Mesendoderm (in vitro differentiated cells): ENCODE results near the gene BEND7.

Experiments
- DNase-seq: peaks from one replicate; pipeline ENCODE4 v3.0.0; 2013
- H2AK5ac ChIP-seq: 2 replicates; pipeline ENCODE4 v1.6.1; 2013; ENCODE audit warnings: low read length, inconsistent platforms
- H2BK120ac ChIP-seq: 2 replicates; pipeline ENCODE4 v1.6.1; 2013; ENCODE audit warnings: low read depth, mild to moderate bottlenecking, low read length, moderate library complexity, mixed read lengths
- H2BK15ac ChIP-seq: replicated peaks from 2 replicates; pipeline ENCODE4 v1.6.1; 2013; ENCODE audit warnings: low read depth, mild to moderate bottlenecking, moderate library complexity
- H2BK5ac ChIP-seq: 2 replicates; pipeline ENCODE4 v1.6.1; 2013; ENCODE audit warnings: low read length, inconsistent platforms
- H3K18ac ChIP-seq: 2 replicates; pipeline ENCODE4 v1.6.1; 2013; ENCODE audit warnings: mild to moderate bottlenecking, low read length, mixed read lengths
- H3K23ac ChIP-seq: one replicate; pipeline ENCODE4 v1.6.1; 2013; ENCODE audit warnings: low read length
- H3K27ac ChIP-seq: 2 replicates; pipeline ENCODE4 v1.5.1; 2013; ENCODE audit warnings: low read depth, mild to moderate bottlenecking, inconsistent platforms, low read length, moderate library complexity
- H3K27me3 ChIP-seq: 2 replicates; pipeline ENCODE4 v1.6.1; 2013; ENCODE audit warnings: low read length, control low read depth, mild to moderate bottlenecking, inconsistent platforms; ENCODE audit not compliant: insufficient read depth, poor library complexity
- H3K36me3 ChIP-seq: 2 replicates; pipeline ENCODE4 v1.6.1; 2013; ENCODE audit warnings: low read length, inconsistent platforms; ENCODE audit not compliant: control insufficient read depth, insufficient read depth
- H3K4ac ChIP-seq: one replicate; pipeline ENCODE4 v1.6.1; 2013; ENCODE audit warnings: low read depth, mild to moderate bottlenecking, low read length, moderate library complexity
- H3K4me1 ChIP-seq: 2 replicates; pipeline ENCODE4 v1.6.1; 2013; ENCODE audit warnings: low read depth, low read length, inconsistent platforms; ENCODE audit not compliant: control insufficient read depth
- H3K4me2 ChIP-seq: 2 replicates; pipeline ENCODE4 v1.6.1; 2013; ENCODE audit warnings: low read length
- H3K4me3 ChIP-seq: 2 replicates; pipeline ENCODE4 v1.5.1; 2013; ENCODE audit warnings: mild to moderate bottlenecking, low read length
- H3K56ac ChIP-seq: one replicate; pipeline ENCODE4 v1.6.1; 2013; ENCODE audit warnings: low read length
- H3K79me1 ChIP-seq: 2 replicates; pipeline ENCODE4 v1.6.1; 2013; ENCODE audit warnings: low read length, inconsistent platforms
- H3K79me2 ChIP-seq: 2 replicates; pipeline ENCODE4 v1.6.1; 2013; ENCODE audit warnings: mild to moderate bottlenecking, low read length; ENCODE audit not compliant: control insufficient read depth, insufficient read depth
- H3K9ac ChIP-seq: 2 replicates; pipeline ENCODE4 v1.6.1; 2013; ENCODE audit warnings: low read length, inconsistent platforms
- H4K5ac ChIP-seq: one replicate; pipeline ENCODE4 v1.6.1; 2013; ENCODE audit warnings: low read length
- H4K8ac ChIP-seq: one replicate; pipeline ENCODE4 v1.6.1; 2013; ENCODE audit warnings: low read depth, mild to moderate bottlenecking, control low read depth, low read length, moderate library complexity
- WGBS: extraction: QIAGEN DNeasy Blood & Tissue Kit; methylation state at CpG from one replicate; pipeline ENCODE4 v1.1.7; 2013; ENCODE audit warnings: low lambda C conversion rate, missing lambda C conversion rate; ENCODE audit not compliant: insufficient coverage; ENCODE audit errors: extremely low coverage; 5-methylcytosine and 5-hydroxymethylcytosine counted together

Gene BEND7

GRCh38 chr10:13489035-13489599, 39.7 kb downstream of the BEND7 start:
- Histone ChIP-seq H4K8ac (no peak overlapping the region), H3K56ac (no peak overlapping the region), H3K79me1 (no peaks in the 10 kb centered on the region), H2BK5ac (no peak overlapping the region), H3K4me2 (no peak overlapping the region), H3K4me3 (no peak overlapping the region), H3K9ac (no peak overlapping the region), H3K36me3 (no peaks in the 10 kb centered on the region), H3K23ac (no peak overlapping the region), H2AK5ac (no peak overlapping the region), H2BK120ac (no peak overlapping the region), H4K5ac (no peak overlapping the region), H3K18ac (no peak overlapping the region), H3K27me3 (no peaks in the 10 kb centered on the region), H2BK15ac (no peak overlapping the region), H3K27ac (no peak overlapping the region), H3K4ac (no peak overlapping the region), H3K4me1 (no peaks in the 10 kb centered on the region), H3K79me2 (no peaks in the 10 kb centered on the region)
- no peak for DNase-seq
- no CpG with 5 or more reads among the region's 7 CpGs for WGBS

GRCh38 chr10:13485623-13486022, 43.2 kb downstream of the BEND7 start:
- Histone ChIP-seq H3K56ac (no peak overlapping the region), H2AK5ac (no peak overlapping the region), H3K23ac (no peak overlapping the region), H3K79me1 (no peaks in the 10 kb centered on the region), H2BK5ac (no peak overlapping the region), H4K8ac (no peak overlapping the region), H3K4me3 (no peak overlapping the region), H3K36me3 (no peaks in the 10 kb centered on the region), H3K4ac (no peak overlapping the region), H3K18ac (no peak overlapping the region), H4K5ac (no peak overlapping the region), H3K27me3 (no peaks in the 10 kb centered on the region), H2BK120ac (no peak overlapping the region), H3K79me2 (no peaks in the 10 kb centered on the region), H3K4me1 (no peaks in the 10 kb centered on the region), H2BK15ac (no peak overlapping the region), H3K27ac (no peak overlapping the region), H3K4me2 (no peak overlapping the region), H3K9ac (no peak overlapping the region)
- no peak for DNase-seq
- WGBS: no CpG with 5 or more reads among the region's 1 CpG

- H2AK5ac ChIP-seq: no peak overlapping the region
- no peak overlapping the region for H3K18ac ChIP-seq
Observed at GRCh38 chr10:13483951-13484350, 44.9 kb downstream of the BEND7 start.

GRCh38 chr10:13483073-13483472, 45.7 kb downstream of the BEND7 start:
- no peaks in the 10 kb centered on the region for H3K27me3 ChIP-seq
- no peak overlapping the region for H2BK120ac ChIP-seq
- no peak overlapping the region for H2BK15ac ChIP-seq

More at GRCh38 chr10:13483951-13484350, 44.9 kb downstream of the BEND7 start:
- DNase-seq: no peak
- H4K5ac ChIP-seq: no peak overlapping the region
- H3K4me1 ChIP-seq: no peaks in the 10 kb centered on the region
- no peak overlapping the region for H3K4ac ChIP-seq
- no peak overlapping the region for H3K9ac ChIP-seq
- no peak overlapping the region for H4K8ac ChIP-seq
- H3K79me2 ChIP-seq: no peaks in the 10 kb centered on the region
- H2BK15ac ChIP-seq: no peak overlapping the region
- no peak overlapping the region for H3K56ac ChIP-seq
- no peaks in the 10 kb centered on the region for H3K36me3 ChIP-seq
- no peak overlapping the region for H2BK5ac ChIP-seq
- no peak overlapping the region for H3K27ac ChIP-seq
- H3K27me3 ChIP-seq: no peaks in the 10 kb centered on the region
- no peak overlapping the region for H3K23ac ChIP-seq
- H3K4me2 ChIP-seq: no peak overlapping the region
- no peaks in the 10 kb centered on the region for H3K79me1 ChIP-seq
- H2BK120ac ChIP-seq: no peak overlapping the region
- no peak overlapping the region for H3K4me3 ChIP-seq
- no CpG with 5 or more reads among the region's 9 CpGs for WGBS

GRCh38 chr10:13481690-13482089, 47.1 kb downstream of the BEND7 start:
- WGBS: no CpG with 5 or more reads among the region's 10 CpGs

More at GRCh38 chr10:13483073-13483472, 45.7 kb downstream of the BEND7 start:
- Histone ChIP-seq H3K27ac (no peak overlapping the region), H3K4ac (no peak overlapping the region), H3K4me1 (no peaks in the 10 kb centered on the region), H3K4me3 (no peak overlapping the region), H3K18ac (no peak overlapping the region), H3K9ac (no peak overlapping the region), H2AK5ac (no peak overlapping the region), H3K4me2 (no peak overlapping the region), H4K8ac (no peak overlapping the region), H3K36me3 (no peaks in the 10 kb centered on the region), H3K56ac (no peak overlapping the region), H3K23ac (no peak overlapping the region), H3K79me2 (no peaks in the 10 kb centered on the region), H2BK5ac (no peak overlapping the region), H4K5ac (no peak overlapping the region), H3K79me1 (no peaks in the 10 kb centered on the region)
- WGBS: no CpG with 5 or more reads among the region's 3 CpGs
- DNase-seq: no peak

GRCh38 chr10:13475124-13475523, 53.7 kb downstream of the BEND7 start:
- Histone ChIP-seq H2AK5ac (no peak overlapping the region), H3K18ac (no peak overlapping the region), H3K4me2 (no peak overlapping the region), H3K4me3 (no peak overlapping the region), H3K27ac (no peak overlapping the region), H3K56ac (no peak overlapping the region), H2BK5ac (no peak overlapping the region), H4K8ac (no peak overlapping the region), H3K27me3 (no peaks in the 10 kb centered on the region), H3K23ac (no peak overlapping the region), H2BK15ac (no peak overlapping the region), H3K9ac (no peak overlapping the region), H3K4me1 (no peaks in the 10 kb centered on the region), H3K36me3 (no peaks in the 10 kb centered on the region), H3K79me1 (no peaks in the 10 kb centered on the region), H4K5ac (no peak overlapping the region), H3K79me2 (no peaks in the 10 kb centered on the region), H3K4ac (no peak overlapping the region), H2BK120ac (no peak overlapping the region)
- DNase-seq: no peak

More at GRCh38 chr10:13481690-13482089, 47.1 kb downstream of the BEND7 start:
- Histone ChIP-seq H3K27me3 (no peaks in the 10 kb centered on the region), H3K27ac (no peak overlapping the region), H3K18ac (no peak overlapping the region), H4K5ac (no peak overlapping the region), H2BK120ac (no peak overlapping the region), H3K4me2 (no peak overlapping the region), H2BK5ac (no peak overlapping the region), H3K9ac (no peak overlapping the region), H3K79me2 (no peaks in the 10 kb centered on the region), H3K23ac (no peak overlapping the region), H3K4ac (no peak overlapping the region), H4K8ac (no peak overlapping the region), H3K79me1 (no peaks in the 10 kb centered on the region), H3K4me3 (no peak overlapping the region), H3K56ac (no peak overlapping the region), H2AK5ac (no peak overlapping the region), H2BK15ac (no peak overlapping the region), H3K36me3 (no peaks in the 10 kb centered on the region), H3K4me1 (no peaks in the 10 kb centered on the region)
- no peak for DNase-seq
